Measurements from ENCODE around the gene NFIA.
A peak's percentile ranks its signal among the peaks of the same experiment; 100 is the strongest.

NFIA gene

GRCh38 chr1:61297887-61298286, 215.5 kb downstream of the NFIA start:
- no peak for DNase-seq (ENCODE audit: low read depth in 2 of 2)

- DNase-seq (ENCODE audit: low read depth in 2 of 2), result no peak
Measured at GRCh38 chr1:61299463-61299862, 217.1 kb downstream of the NFIA start.

- DNase-seq (ENCODE audit: low read depth in 2 of 2), result no peak
Measured at GRCh38 chr1:61300899-61301298, 218.5 kb downstream of the NFIA start.

- DNase-seq (ENCODE audit: low read depth in 2 of 2), result no peak
Measured at GRCh38 chr1:61301824-61302657, 219.7 kb downstream of the NFIA start.

- no peak for DNase-seq (ENCODE audit: low read depth in 2 of 2)
Measured at GRCh38 chr1:61307422-61308142, 225.2 kb downstream of the NFIA start.

- no peak for DNase-seq (ENCODE audit: low read depth in 2 of 2)
Measured at GRCh38 chr1:61310057-61310456, 227.7 kb downstream of the NFIA start.

GRCh38 chr1:61310538-61310937, 228.2 kb downstream of the NFIA start:
- DNase-seq (ENCODE audit: low read depth in 2 of 2), result no peak

GRCh38 chr1:61313906-61314422, 231.6 kb downstream of the NFIA start:
- DNase-seq (ENCODE audit: low read depth in 2 of 2), result no peak

GRCh38 chr1:61315011-61315410, 232.7 kb downstream of the NFIA start:
- no peak for DNase-seq (ENCODE audit: low read depth in 2 of 2)

GRCh38 chr1:61316493-61316892, 234.1 kb downstream of the NFIA start:
- DNase-seq (ENCODE audit: low read depth in 2 of 2), result no peak

GRCh38 chr1:61318319-61319125, 236.2 kb downstream of the NFIA start:
- DNase-seq (ENCODE audit: low read depth in 2 of 2), result peak in 1 of 2 donors; percentile 17

GRCh38 chr1:61320575-61320974, 238.2 kb downstream of the NFIA start:
- DNase-seq (ENCODE audit: low read depth in 2 of 2), result no peak

- no peak for DNase-seq (ENCODE audit: low read depth in 2 of 2)
Measured at GRCh38 chr1:61322008-61322744, 239.8 kb downstream of the NFIA start.

GRCh38 chr1:61322769-61323168, 240.4 kb downstream of the NFIA start:
- no peak for DNase-seq (ENCODE audit: low read depth in 2 of 2)

GRCh38 chr1:61323681-61324328, 241.4 kb downstream of the NFIA start:
- no peak for DNase-seq (ENCODE audit: low read depth in 2 of 2)

- no peak for DNase-seq (ENCODE audit: low read depth in 2 of 2)
Measured at GRCh38 chr1:61326713-61327112, 244.4 kb downstream of the NFIA start.

- DNase-seq (ENCODE audit: low read depth in 2 of 2), result no peak
Measured at GRCh38 chr1:61327436-61327835, 245.1 kb downstream of the NFIA start.

GRCh38 chr1:61329556-61329955, 247.2 kb downstream of the NFIA start:
- no peak for DNase-seq (ENCODE audit: low read depth in 2 of 2)

GRCh38 chr1:61330018-61330417, 247.7 kb downstream of the NFIA start:
- no peak for DNase-seq (ENCODE audit: low read depth in 2 of 2)

- DNase-seq (ENCODE audit: low read depth in 2 of 2), result no peak
Measured at GRCh38 chr1:61330571-61330970, 248.2 kb downstream of the NFIA start.

Measured in stimulated activated CD4-positive, alpha-beta T cell treated with anti-CD3 and anti-CD28 coated beads, Interleukin-4, amount 100 ng/mL, for 48 hours (primary cell).